HG03159 (cell line): ENCODE data around the gene ZNF253.
"Not testable (repeated sequence)": the region's sequence is repeated elsewhere in the genome, so short reads cannot be mapped to it uniquely, and the experiment has no call there.

Experiments
- ATAC-seq: cut with Tn5 transposase; IDR thresholded peaks from one replicate; pipeline ENCODE4 v1.9.1; 2021; ENCODE audit warnings: mild to moderate bottlenecking, moderate library complexity; ENCODE audit not compliant: unreplicated experiment

The ZNF253 gene

DNA sequence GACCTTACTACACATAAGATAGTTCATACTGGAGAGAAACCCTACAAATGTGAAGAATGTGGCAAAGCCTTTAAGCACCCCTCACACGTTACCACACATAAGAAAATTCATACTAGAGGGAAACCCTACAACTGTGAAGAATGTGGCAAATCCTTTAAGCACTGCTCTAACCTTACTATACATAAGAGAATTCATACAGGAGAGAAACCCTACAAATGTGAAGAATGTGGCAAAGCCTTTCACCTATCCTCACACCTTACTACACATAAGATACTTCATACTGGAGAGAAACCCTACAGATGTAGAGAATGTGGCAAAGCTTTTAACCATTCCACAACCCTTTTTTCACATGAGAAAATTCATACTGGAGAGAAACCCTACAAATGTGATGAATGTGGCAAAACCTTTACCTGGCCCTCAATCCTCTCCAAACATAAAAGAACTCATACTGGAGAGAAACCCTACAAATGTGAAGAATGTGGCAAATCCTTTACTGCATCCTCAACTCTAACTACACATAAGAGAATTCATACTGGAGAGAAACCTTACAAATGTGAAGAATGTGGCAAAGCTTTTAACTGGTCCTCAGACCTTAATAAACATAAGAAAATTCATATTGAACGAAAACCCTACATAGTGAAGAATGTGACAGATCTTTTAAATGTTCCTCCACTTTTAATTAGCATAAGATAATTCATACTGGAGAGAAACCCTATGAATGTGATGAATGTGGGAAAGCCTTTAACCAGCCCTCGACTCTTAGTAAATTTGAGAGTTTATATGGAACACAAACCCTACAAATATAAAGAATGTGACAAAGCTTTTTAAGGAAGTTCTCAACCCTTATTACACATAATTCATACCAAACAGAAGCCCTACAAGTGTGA is 26.6 kb downstream of the ZNF253 start:
- ATAC-seq: not testable (repeated sequence)

GRCh38 chr19:19900139-19900728 is 34.6 kb downstream of the ZNF253 start:
- ATAC-seq: peak; percentile 21

DNA sequence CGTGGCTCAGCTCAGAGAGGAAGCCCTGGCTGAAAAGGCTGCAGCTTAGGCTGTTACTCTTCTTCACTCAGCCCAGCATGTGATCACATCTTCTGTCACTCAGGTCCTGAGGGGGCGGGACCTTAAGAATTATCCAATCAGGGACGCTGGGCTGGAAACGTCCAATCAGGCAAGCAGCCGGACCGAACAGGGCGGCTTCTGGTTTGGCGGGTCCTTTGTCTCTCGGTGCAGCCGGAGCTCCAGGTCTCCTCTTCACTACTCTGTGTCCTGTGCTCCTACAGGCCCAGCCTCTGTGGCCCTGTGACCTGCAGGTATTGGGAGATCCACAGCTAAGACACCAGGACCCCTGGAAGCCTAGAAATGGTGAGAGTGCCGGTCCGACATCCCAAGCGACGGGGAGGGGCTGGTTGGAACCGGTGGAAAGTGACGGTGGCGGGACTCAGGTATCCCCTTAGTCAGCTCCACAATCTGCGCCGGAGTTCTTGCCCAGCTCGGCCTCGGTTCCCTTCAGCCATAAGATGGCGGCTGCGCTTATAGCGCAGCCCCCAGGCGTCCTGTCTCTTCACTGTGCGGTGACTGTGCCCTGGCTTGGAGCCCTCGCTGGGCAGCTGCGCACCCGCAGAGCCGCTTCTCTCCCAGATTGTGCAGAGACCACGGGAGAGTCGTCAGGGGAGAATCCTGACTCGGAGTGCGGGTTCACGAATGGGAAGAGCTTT is 35.2 kb downstream of the ZNF253 start, which contains the start of gene ZNF93:
Gene ZNF93, plus strand, starts transcription at position 218 of the 716 bp plus-strand sequence. Its CDS starts 143 bp downstream, at position 361.
- ATAC-seq: peak; percentile 95

DNA sequence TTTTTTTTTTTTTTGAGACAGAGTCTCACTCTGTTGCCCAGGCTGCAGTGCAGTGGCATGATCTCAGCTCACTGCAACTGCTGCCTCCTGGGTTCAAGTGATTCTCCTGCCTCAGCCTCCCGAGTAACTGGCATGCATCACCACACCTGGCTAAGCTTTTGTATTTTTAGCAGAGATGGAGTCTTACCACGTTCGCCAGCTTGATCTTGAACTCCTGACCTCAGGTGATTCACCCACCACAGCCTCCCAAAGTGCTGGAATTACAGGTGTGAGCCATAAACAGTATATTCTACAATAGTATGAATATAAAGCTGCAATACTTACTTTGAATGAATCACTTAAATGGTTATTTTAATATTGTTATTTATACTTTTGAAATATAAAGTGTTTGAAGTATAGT is 41.9 kb downstream of the ZNF253 start:
- ATAC-seq: not testable (repeated sequence)

DNA sequence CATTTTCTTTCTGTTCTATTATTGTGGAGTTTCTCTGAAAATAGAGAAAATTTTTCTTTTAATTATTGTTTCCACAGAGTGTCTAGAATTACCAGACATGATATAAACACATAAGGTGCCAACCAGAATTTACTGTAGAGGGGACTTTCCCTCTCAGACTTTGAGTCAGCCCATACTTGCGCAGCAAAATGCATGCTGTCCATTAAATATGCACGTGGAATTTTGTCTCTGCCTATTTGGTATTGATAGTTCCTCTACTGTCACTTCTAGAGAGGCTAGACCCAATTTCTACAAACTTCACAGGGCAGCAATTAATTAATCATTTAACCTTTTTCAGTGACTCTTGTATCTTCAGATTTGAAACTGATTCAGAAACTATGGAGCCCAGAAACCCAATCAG is 44.0 kb downstream of the ZNF253 start:
- no peak for ATAC-seq

GRCh38 chr19:19911150-19911549 is 45.5 kb downstream of the ZNF253 start:
- ATAC-seq: no peak

DNA sequence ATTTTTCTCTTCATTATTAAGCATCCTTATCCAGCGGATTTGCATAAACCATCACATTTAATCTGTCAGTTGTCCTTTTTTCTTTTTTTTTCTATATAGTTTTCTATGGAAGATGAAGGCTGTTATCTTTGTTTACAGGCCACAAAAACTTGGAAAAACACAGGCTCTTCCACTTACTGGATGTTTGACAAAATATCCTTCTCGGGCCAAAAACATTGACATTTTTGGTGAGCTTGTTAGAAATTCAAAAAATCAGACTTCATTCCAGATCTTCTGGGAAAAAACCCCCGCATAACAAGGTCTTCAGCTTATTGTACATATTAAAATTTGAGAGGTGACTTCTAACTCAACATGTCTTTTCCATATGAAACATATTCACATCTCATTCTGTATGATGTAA is 48.9 kb downstream of the ZNF253 start:
- no peak for ATAC-seq

DNA sequence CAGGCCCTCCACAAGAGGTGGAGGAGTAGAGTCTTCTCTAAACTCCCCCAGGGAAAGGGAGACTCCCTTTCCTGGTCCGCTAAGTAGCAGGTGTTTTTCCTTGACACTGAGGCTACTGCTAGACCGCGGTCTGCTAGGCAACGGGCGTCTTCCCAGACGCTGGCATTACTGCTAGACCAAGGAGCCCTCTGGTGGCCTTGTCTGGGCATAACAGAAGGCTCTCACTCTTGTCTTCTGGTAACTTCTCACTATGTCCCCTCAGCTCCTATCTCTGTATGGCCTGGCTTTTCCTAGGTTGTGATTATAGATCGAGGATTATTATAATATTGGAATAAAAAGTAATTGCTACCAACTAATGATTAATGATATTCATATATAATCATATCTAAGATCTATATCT is 64.7 kb downstream of the ZNF253 start:
- ATAC-seq: not testable (repeated sequence)

GRCh38 chr19:19933432-19934314 is 68.0 kb downstream of the ZNF253 start:
- ATAC-seq: not testable (repeated sequence)

GRCh38 chr19:19937403-19937802 is 71.7 kb downstream of the ZNF253 start:
- no peak for ATAC-seq

- ATAC-seq: no peak
These were observed 72.8 kb downstream of the ZNF253 start for GRCh38 chr19:19938449-19938848.

GRCh38 chr19:19943848-19944582 is 78.3 kb downstream of the ZNF253 start:
- no peak for ATAC-seq
